Smooth muscle cell (in vitro differentiated cells): ENCODE data around the gene RUSC1. TPM values are rescaled to one million over a fixed set of nuclear protein-coding genes. Genes with fewer than 3 reads are reported as not detected.
A peak's percentile ranks its signal among the peaks of the same experiment; 100 is the strongest.
"Not testable (repeated sequence)": the region's sequence is repeated elsewhere in the genome, so short reads cannot be mapped to it uniquely, and the experiment has no call there.

Source experiments
- DNase-seq: peaks from one replicate; lab custom pipeline; 2025; ENCODE audit not compliant: unreplicated experiment; lab: John Stamatoyannopoulos, UW
- H2AFZ ChIP-seq: fragments of 200-600 bp; sonication (generic); 2 replicates; pipeline ENCODE4 v1.6.0; 2016; ENCODE audit warnings: antibody characterized with exemption, low read depth, mild to moderate bottlenecking
- H3F3A ChIP-seq: fragments of 200-600 bp; sonication (generic); 2 replicates; pipeline ENCODE4 v1.6.0; 2017; ENCODE audit warnings: antibody characterized with exemption, low read depth
- H3K27ac ChIP-seq: fragments of 200-600 bp; sonication (generic); 2 replicates; pipeline ENCODE4 v1.5.1; 2016; ENCODE audit warnings: low read depth, mild to moderate bottlenecking
- H3K27me3 ChIP-seq: fragments of 200-600 bp; sonication (generic); 2 replicates; pipeline ENCODE4 v1.6.1; 2016; ENCODE audit warnings: low read depth, mild to moderate bottlenecking
- H3K36me3 ChIP-seq: fragments of 200-600 bp; sonication (generic); 2 replicates; pipeline ENCODE4 v1.5.1; 2016; ENCODE audit warnings: low read depth
- H3K4me1 ChIP-seq: fragments of 200-600 bp; sonication (generic); 2 replicates; pipeline ENCODE4 v1.5.1; 2016; ENCODE audit warnings: low read depth
- H3K4me2 ChIP-seq: fragments of 200-600 bp; sonication (generic); 2 replicates; pipeline ENCODE4 v1.6.0; 2016; ENCODE audit warnings: mild to moderate bottlenecking
- H3K4me3 ChIP-seq: fragments of 200-600 bp; sonication (generic); 2 replicates; pipeline ENCODE4 v1.5.1; 2016; ENCODE audit warnings: mild to moderate bottlenecking
- H3K79me2 ChIP-seq: fragments of 200-600 bp; sonication (generic); 2 replicates; pipeline ENCODE4 v1.6.0; 2016; ENCODE audit warnings: low read depth, mild to moderate bottlenecking
- H3K9ac ChIP-seq: fragments of 200-600 bp; sonication (generic); 2 replicates; pipeline ENCODE4 v1.6.0; 2016; ENCODE audit warnings: low read depth
- H3K9me3 ChIP-seq: fragments of 200-600 bp; sonication (generic); replicated peaks from 2 replicates; pipeline ENCODE4 v1.5.1; 2016; ENCODE audit warnings: low read depth
- H4K20me1 ChIP-seq: fragments of 200-600 bp; sonication (generic); 2 replicates; pipeline ENCODE4 v1.6.0; 2016; ENCODE audit warnings: low read depth
- WGBS: methylation state at CpG from one replicate; pipeline ENCODE4 v1.1.7; 2016; ENCODE audit warnings: low lambda C conversion rate; 5-methylcytosine and 5-hydroxymethylcytosine counted together
- polyA plus RNA-seq: library from polyadenylated mRNA; unstranded; fragments of >200 nt; fragmentation: Nextera tagmentation; extraction: Ambion mirVana; gene quantifications from 2 replicates; pipeline ENCODE4 v1.2.1, GENCODE V29; 2016
- total RNA-seq: library from RNA; depleted of rRNA; stranded (reverse); fragments of >200 nt; gene quantifications from 2 replicates; pipeline ENCODE4 v1.2.3, GENCODE V29; 2014
- TF ChIP-seq, protein P1 (sequence below): fragments of 200-600 bp; sonication (generic); IDR thresholded peaks from 2 replicates; pipeline ENCODE4 v1.5.1; 2017; ENCODE audit warnings: borderline replicate concordance, mild to moderate bottlenecking, antibody characterized with exemption; ENCODE audit not compliant: insufficient read depth, poor library complexity, severe bottlenecking

The RUSC1 gene
- total and polyA plus RNA-seq, 2 experiments from 2014 or later: 28.7 to 33.2 TPM

- H3K79me2 ChIP-seq: no peaks in the 10 kb centered on the region
- no peak overlapping the region for H3K4me3 ChIP-seq
- peaks cover 22% of the 10 kb centered on the region for H4K20me1 ChIP-seq
- peaks cover 18% of the 10 kb centered on the region for H3K4me1 ChIP-seq
- DNase-seq: no peak
- no peak overlapping the region for H3K27ac ChIP-seq
- H3K27me3 ChIP-seq: no peaks in the 10 kb centered on the region
- peak overlapping the region; percentile 88 for H3K4me2 ChIP-seq
- TF ChIP-seq, protein P1, sequence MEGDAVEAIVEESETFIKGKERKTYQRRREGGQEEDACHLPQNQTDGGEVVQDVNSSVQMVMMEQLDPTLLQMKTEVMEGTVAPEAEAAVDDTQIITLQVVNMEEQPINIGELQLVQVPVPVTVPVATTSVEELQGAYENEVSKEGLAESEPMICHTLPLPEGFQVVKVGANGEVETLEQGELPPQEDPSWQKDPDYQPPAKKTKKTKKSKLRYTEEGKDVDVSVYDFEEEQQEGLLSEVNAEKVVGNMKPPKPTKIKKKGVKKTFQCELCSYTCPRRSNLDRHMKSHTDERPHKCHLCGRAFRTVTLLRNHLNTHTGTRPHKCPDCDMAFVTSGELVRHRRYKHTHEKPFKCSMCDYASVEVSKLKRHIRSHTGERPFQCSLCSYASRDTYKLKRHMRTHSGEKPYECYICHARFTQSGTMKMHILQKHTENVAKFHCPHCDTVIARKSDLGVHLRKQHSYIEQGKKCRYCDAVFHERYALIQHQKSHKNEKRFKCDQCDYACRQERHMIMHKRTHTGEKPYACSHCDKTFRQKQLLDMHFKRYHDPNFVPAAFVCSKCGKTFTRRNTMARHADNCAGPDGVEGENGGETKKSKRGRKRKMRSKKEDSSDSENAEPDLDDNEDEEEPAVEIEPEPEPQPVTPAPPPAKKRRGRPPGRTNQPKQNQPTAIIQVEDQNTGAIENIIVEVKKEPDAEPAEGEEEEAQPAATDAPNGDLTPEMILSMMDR: no peak
- H3K36me3 ChIP-seq: no peaks in the 10 kb centered on the region
- H3K9me3 ChIP-seq: no peaks in the 10 kb centered on the region
- no peak overlapping the region for H3K9ac ChIP-seq
- H2AFZ ChIP-seq: no peak overlapping the region
- H3F3A ChIP-seq: peaks cover 8% of the 10 kb centered on the region
- 95% methylated on average over 6 of the region's 6 CpGs for WGBS
Observed at GRCh38 chr1:155326020-155326526, 5.4 kb downstream of the RUSC1 start.

DNA sequence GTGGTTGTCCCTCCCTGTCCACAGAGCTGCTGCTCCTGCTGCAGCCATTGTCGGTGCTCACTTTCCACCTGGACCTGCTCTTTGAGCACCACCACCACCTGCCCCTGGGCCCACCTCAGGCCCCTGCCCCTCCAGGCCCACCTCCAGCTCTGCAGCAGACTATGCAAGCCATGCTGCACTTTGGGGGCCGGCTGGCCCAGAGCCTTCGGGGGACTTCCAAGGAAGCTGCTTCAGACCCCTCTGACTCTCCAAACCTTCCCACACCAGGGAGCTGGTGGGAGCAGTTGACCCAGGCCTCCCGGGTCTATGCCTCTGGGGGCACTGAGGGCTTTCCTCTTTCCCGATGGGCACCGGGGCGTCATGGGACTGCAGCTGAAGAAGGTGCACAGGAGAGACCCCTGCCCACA lies 5.9 kb downstream of the RUSC1 start:
- Histone ChIP-seq H3K27me3 (no peaks in the 10 kb centered on the region), H3K4me2 (no peak overlapping the region), H2AFZ (no peak overlapping the region), H3K9ac (no peak overlapping the region), H3F3A (peaks cover 9% of the 10 kb centered on the region), H3K4me1 (peaks cover 12% of the 10 kb centered on the region), H4K20me1 (peaks cover 20% of the 10 kb centered on the region), H3K79me2 (no peaks in the 10 kb centered on the region), H3K27ac (no peak overlapping the region), H3K9me3 (no peaks in the 10 kb centered on the region), H3K36me3 (no peaks in the 10 kb centered on the region), H3K4me3 (no peak overlapping the region)
- TF ChIP-seq, protein P1: no peak
- no peak for DNase-seq
- 94% methylated on average over 7 of the region's 7 CpGs for WGBS

- no peak for DNase-seq
- Histone ChIP-seq H3K9me3 (no peaks in the 10 kb centered on the region), H3F3A (peaks cover 9% of the 10 kb centered on the region), H4K20me1 (peaks cover 19% of the 10 kb centered on the region), H3K4me2 (no peak overlapping the region), H3K27me3 (no peaks in the 10 kb centered on the region), H3K9ac (no peak overlapping the region), H3K4me1 (peaks cover 4% of the 10 kb centered on the region), H3K79me2 (no peaks in the 10 kb centered on the region), H3K4me3 (no peak overlapping the region), H3K27ac (no peak overlapping the region), H3K36me3 (no peaks in the 10 kb centered on the region), H2AFZ (no peak overlapping the region)
- TF ChIP-seq, protein P1: no peak
- WGBS: 88% methylated on average over 4 of the region's 4 CpGs
Observed at GRCh38 chr1:155327981-155328380, 7.3 kb downstream of the RUSC1 start.

DNA sequence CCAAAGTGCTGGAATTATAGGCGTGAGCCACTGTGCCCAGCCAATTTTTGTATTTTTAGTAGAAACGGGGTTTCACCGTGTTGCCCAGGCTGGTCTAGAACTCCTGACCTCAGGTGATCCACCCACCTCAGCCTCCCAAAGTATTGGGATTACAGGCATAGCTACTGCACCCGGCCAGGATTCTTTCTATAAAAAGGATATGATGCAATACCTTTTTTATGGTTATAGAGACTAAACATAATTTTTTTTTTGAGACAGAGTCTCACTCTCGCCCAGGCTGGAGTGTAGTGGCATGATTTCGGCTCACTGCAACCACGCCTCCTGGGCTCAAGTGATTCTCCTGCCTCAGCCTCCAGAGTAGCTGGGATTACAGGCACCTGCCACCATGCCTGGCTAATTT lies 8.2 kb downstream of the RUSC1 start:
- not testable (repeated sequence) for H3K27me3 ChIP-seq, H3K9me3 ChIP-seq, H3K79me2 ChIP-seq, H3K4me2 ChIP-seq, H3K4me1 ChIP-seq, DNase-seq, H3K4me3 ChIP-seq, H3K9ac ChIP-seq, H2AFZ ChIP-seq, H3K27ac ChIP-seq, H3K36me3 ChIP-seq
- Histone ChIP-seq H3F3A (peaks cover 12% of the 10 kb centered on the region), H4K20me1 (peaks cover 19% of the 10 kb centered on the region)
- 93% methylated on average over 7 of the region's 7 CpGs for WGBS
